HepG2 (cell line): ENCODE data around the gene GPR62. TPM values are rescaled to one million over a fixed set of nuclear protein-coding genes. Genes with fewer than 3 reads are reported as not detected.

Experiments used
- ATAC-seq: fragments of 200-7000 bp; cut with Tn5 transposase; 3 replicates; pipeline ENCODE4 v1.9.1; 2020; ENCODE audit warnings: mild to moderate bottlenecking, moderate library complexity
- BruUV-seq: library from RNA; stranded (reverse); fragments of 400-500 nt; replicated peaks from 2 replicates; lab custom pipeline; 2021; lab: Mats Ljungman, UMichigan
- CTCF ChIA-PET: fragments of 300-600 bp; formaldehyde crosslinking; extraction: SDS; loops from one replicate; lab custom pipeline; 2021; ENCODE audit warnings: low total read pairs, inconsistent platforms, low intra/inter-chr PET ratio; lab: Yijun Ruan, JAX
- POLR2A ChIA-PET: fragments of 350-600 bp; sonication (Branson Sonifier 250); formaldehyde crosslinking; loops from one replicate; lab custom pipeline; 2020; ENCODE audit warnings: antibody characterized with exemption, inconsistent platforms; lab: Yijun Ruan, JAX
- DNase-seq: peaks from one replicate; pipeline ENCODE4 v3.0.0-alpha.2; 2015; ENCODE audit warnings: low spot score
- FAIRE-seq: peaks from 3 replicates; lab custom pipeline; 2011; peaks lifted over from hg19 to GRCh38; lab: Jason Lieb, UNC
- H2AFZ ChIP-seq: one replicate; pipeline ENCODE4 v1.6.1; 2011; ENCODE audit warnings: low read length, inconsistent platforms
- H3K27ac ChIP-seq: fragments of 300-600 bp; 3 replicates; pipeline ENCODE4 v1.8.0; 2011; ENCODE audit warnings: mixed run types, mild to moderate bottlenecking, mixed read lengths, low read length, inconsistent platforms; ENCODE audit not compliant: insufficient read depth; ENCODE audit errors: extremely low read length
- H3K27me3 ChIP-seq, 2 experiments: fragments of 200-600 bp in 1 of 2; 2 replicates in 1 of 2; 3 replicates in 1 of 2; pipeline versions ENCODE4 v1.6.0 to v1.8.0; 2011; ENCODE audit warnings: low read length in 2 of 2, mild to moderate bottlenecking in 2 of 2, moderate library complexity in 2 of 2, inconsistent platforms in 1 of 2; ENCODE audit not compliant: insufficient read depth in 2 of 2, control insufficient read depth in 1 of 2
- H3K36me3 ChIP-seq, 2 experiments: fragments of 200-600 bp in 1 of 2; replicated peaks in 1 of 2; 2 replicates in 1 of 2; 3 replicates in 1 of 2; pipeline versions ENCODE4 v1.5.1 to v1.8.0; 2011; ENCODE audit warnings: low read length in 2 of 2, inconsistent platforms in 1 of 2; ENCODE audit not compliant: insufficient read depth in 2 of 2, control insufficient read depth in 1 of 2
- H3K4me1 ChIP-seq: 2 replicates; pipeline ENCODE4 v1.5.1; 2012; ENCODE audit warnings: low read length, inconsistent platforms; ENCODE audit not compliant: insufficient read depth
- H3K4me2 ChIP-seq: 2 replicates; pipeline ENCODE4 v1.6.0; 2011; ENCODE audit warnings: low read depth, low read length, inconsistent platforms
- H3K4me3 ChIP-seq, 3 experiments: fragments of 200-600 bp in 1 of 3; sonication (generic), shearing (Covaris generic) in 1 of 3; replicated peaks in 1 of 3; 2 replicates each; pipeline ENCODE4 v1.5.1; 2011 to 2016; ENCODE audit warnings: low read length in 3 of 3, inconsistent platforms in 2 of 3, low read depth in 2 of 3, mild to moderate bottlenecking in 2 of 3, control low read depth in 1 of 3, mixed read lengths in 1 of 3; ENCODE audit not compliant: insufficient read depth in 1 of 3
- H3K79me2 ChIP-seq: one replicate; pipeline ENCODE4 v1.6.1; 2011; ENCODE audit warnings: low read length, inconsistent platforms; ENCODE audit not compliant: insufficient read depth
- H3K9ac ChIP-seq: 2 replicates; pipeline ENCODE4 v1.6.0; 2011; ENCODE audit warnings: mild to moderate bottlenecking, low read depth, low read length, inconsistent platforms; ENCODE audit not compliant: insufficient read depth
- H3K9me3 ChIP-seq: 2 replicates; pipeline ENCODE4 v1.5.1; 2012; ENCODE audit warnings: mild to moderate bottlenecking, low read length
- H4K20me1 ChIP-seq: 2 replicates; pipeline ENCODE4 v1.6.0; 2011; ENCODE audit warnings: inconsistent platforms, mild to moderate bottlenecking, low read length, moderate library complexity; ENCODE audit not compliant: insufficient read depth
- BRCA1 ChIP-seq: sonication (generic); formaldehyde crosslinking; IDR thresholded peaks from 2 replicates; pipeline ENCODE4 v1.4.0; 2020; ENCODE audit warnings: missing genetic modification reagents
- HNRNPL ChIP-seq: fragments of 200-400 bp; formaldehyde crosslinking; IDR thresholded peaks from 2 replicates; pipeline ENCODE4 v1.6.1; 2017; ENCODE audit warnings: mild to moderate bottlenecking, low read depth, low read length
- MLLT10 ChIP-seq: sonication (generic); formaldehyde crosslinking; IDR thresholded peaks from 2 replicates; pipeline ENCODE4 v1.4.0; 2020; ENCODE audit warnings: missing genetic modification reagents
- ZNF629 ChIP-seq: sonication (generic); formaldehyde crosslinking; conservative IDR thresholded peaks from 2 replicates; pipeline ENCODE4 v1.5.0; 2020; ENCODE audit warnings: missing genetic modification reagents
- WGBS: methylation state at CpG from one replicate; pipeline ENCODE4 v1.1.6; 2017; ENCODE audit warnings: low lambda C conversion rate; 5-methylcytosine and 5-hydroxymethylcytosine counted together
- in situ Hi-C: cut with HindIII; loops from 2 replicates; pipeline ENCODE4 v1.10.0; 2017; ENCODE audit warnings: low pct_unique_long_range_greater_than_20kb; ENCODE audit not compliant: extremely low pct_ligation_motif_present
- intact Hi-C: fragments of 100-400 bp; cut with micrococcal nuclease; formaldehyde crosslinking; loops from one replicate; pipeline ENCODE4 v1.10.0; 2022; ENCODE audit not compliant: unreplicated experiment
- polyA plus RNA-seq, 8 experiments: library from polyadenylated mRNA; depleted of rRNA in 3 of 8; stranded (reverse) in 7 of 8; unstranded in 1 of 8; fragments of >200 nt; fragmentation: Illumina TruSeq in 4 of 8; extraction: Trizol in 4 of 8; gene quantifications; 2 replicates each; pipeline versions ENCODE4 v1.2.1 to v1.2.3, GENCODE V29; 2011 to 2016; ENCODE audit warnings: low read depth in 4 of 8, missing spikeins in 1 of 8, mixed read lengths in 1 of 8; ENCODE audit not compliant: insufficient read depth in 1 of 8
- total RNA-seq, 5 experiments: library from RNA; depleted of rRNA; stranded (reverse); fragments of >200 nt; fragmentation: Illumina TruSeq; extraction: Trizol; gene quantifications; 2 replicates each; pipeline ENCODE4 v1.2.3, GENCODE V29; 2016; ENCODE audit warnings: low read depth in 1 of 5

The GPR62 gene
- total and polyA plus RNA-seq, 2 of the 13 experiments (the other 11 are each of a cell fraction or from before 2014, with no cell fraction given), result not detected

GRCh38 chr3:51970606-51971300 is 15.6 kb downstream of the GPR62 start:
- no peaks in the 10 kb centered on the region for H3K9me3 ChIP-seq
- ChIA-PET CTCF (no interaction called here), POLR2A (interaction anchor here (6.2 to 6.8 kb wide), 2 partner anchors 13 to 28 kb away, joined by 59 to 80 read pairs; partner anchors contain the start of genes ACY1, PARP3 and RRP9)
- no peak overlapping the region for H2AFZ ChIP-seq
- in situ Hi-C loops, result no loop called here
- no peak for ATAC-seq
- H4K20me1 ChIP-seq, result no peaks in the 10 kb centered on the region
- DNase-seq, result no peak
- peaks cover 14% of the 10 kb centered on the region for H3K79me2 ChIP-seq
- FAIRE-seq, result no peak
- no TSS peak for BruUV-seq
- peaks cover 78% of the 10 kb centered on the region for H3K4me1 ChIP-seq
- TF ChIP-seq ZNF629 (CRISPR knock-in tag) (0 out of 2 replicates have a peak, but pooled peaks have one; percentile 1), MLLT10 (CRISPR knock-in tag) (no peak)
- no peak overlapping the region for H3K4me3 ChIP-seq
- WGBS, result 88% methylated on average over 4 of the region's 6 CpGs
- no peaks in the 10 kb centered on the region; a peak in 1 of 5 replicates for H3K27me3 ChIP-seq
- intact Hi-C loops, result no loop called here
- no peak overlapping the region for H3K4me2 ChIP-seq
- no peak overlapping the region for H3K9ac ChIP-seq
- peaks cover 2 to 5% of the 10 kb centered on the region in 2 experiments; a peak in 1 of 5 replicates for H3K36me3 ChIP-seq
- H3K27ac ChIP-seq, result no peak overlapping the region

- H4K20me1 ChIP-seq, result no peaks in the 10 kb centered on the region
- ChIA-PET CTCF (no interaction called here), POLR2A (interaction anchor here (5.5 to 6.8 kb wide), 2 partner anchors 12 to 29 kb away, joined by 59 to 173 read pairs; partner anchors contain the start of genes ACY1, PARP3 and RRP9)
- ATAC-seq (no peak), DNase-seq (no peak), FAIRE-seq (no peak)
- peaks cover 14% of the 10 kb centered on the region for H3K79me2 ChIP-seq
- peaks cover 2 to 5% of the 10 kb centered on the region in 2 experiments; a peak in 1 of 5 replicates for H3K36me3 ChIP-seq
- peaks cover 74% of the 10 kb centered on the region for H3K4me1 ChIP-seq
- intact Hi-C loops (no loop called here), in situ Hi-C loops (no loop called here)
- no peak overlapping the region for H3K4me2 ChIP-seq
- H3K27ac ChIP-seq, result no peak overlapping the region
- no TSS peak for BruUV-seq
- H3K27me3 ChIP-seq, result no peaks in the 10 kb centered on the region; a peak in 1 of 5 replicates
- H3K4me3 ChIP-seq, result no peak overlapping the region
- WGBS, result no CpG with 5 or more reads among the region's 11 CpGs
- H2AFZ ChIP-seq, result no peak overlapping the region
- no peaks in the 10 kb centered on the region for H3K9me3 ChIP-seq
- H3K9ac ChIP-seq, result no peak overlapping the region
- 0 out of 2 replicates have a peak, but pooled peaks have one; percentile 29 for TF ChIP-seq HNRNPL
- no peak for TF ChIP-seq BRCA1 (CRISPR knock-in tag)
Observed at GRCh38 chr3:51971350-51971749, 16.2 kb downstream of the GPR62 start.
